ENCODE results near the gene NTNG2. TPM values are rescaled to one million over a fixed set of nuclear protein-coding genes. Genes with fewer than 3 reads are reported as not detected.

NTNG2 gene
- total and polyA plus RNA-seq, 2 donors (not counting 1 experiment from before 2014, with no cell fraction given) = 5.0 to 6.6 TPM

- TF ChIP-seq EZH2 (IDR thresholded peaks at IDR 0.05; ENCODE audit: borderline replicate concordance, insufficient read depth, low read depth, low read length, poor library complexity, severe bottlenecking) (no peak), CTCF (IDR thresholded peaks at IDR 0.05) (no peak)
- no peak overlapping the region for H2AFZ ChIP-seq (ENCODE audit: insufficient read depth, low read depth, low read length, poor library complexity, severe bottlenecking)
- CTCF ChIA-PET = no interaction called here
- H3K9me3 ChIP-seq (ENCODE audit: control extremely low read depth in 1 of 3, control insufficient read depth in 2 of 3, insufficient read depth in 1 of 3, low read length in 2 of 3) = peaks cover 0 to 17% (median 0%) of the 10 kb centered on the region in 3 donors
- intact Hi-C loops (cut with micrococcal nuclease) = no loop called here
- no peak overlapping the region for H3K9ac ChIP-seq (ENCODE audit: low read length)
- no peak overlapping the region for H3K27ac ChIP-seq (ENCODE audit: low read length in 2 of 2)
- H3K4me1 Mint-ChIP-seq = no peaks in the 10 kb centered on the region
- H3K4me2 ChIP-seq (replicated peaks; ENCODE audit: low read depth, low read length, poor library complexity, severe bottlenecking) = no peak overlapping the region
- H4K20me1 ChIP-seq (ENCODE audit: control insufficient read depth, insufficient read depth, low read length, poor library complexity, severe bottlenecking) = no peaks in the 10 kb centered on the region
- peaks cover 19% of the 10 kb centered on the region for H3K27me3 Mint-ChIP-seq
- no peak overlapping the region for H3K4me3 ChIP-seq (ENCODE audit: control extremely low read depth in 1 of 5, extremely low read depth in 1 of 5, insufficient read depth in 1 of 5, low read depth in 2 of 5, low read length in 4 of 5)
- POLR2A ChIA-PET = no interaction called here
- whole genome bisulfite sequencing (ENCODE audit: insufficient coverage) = 89% methylated on average over 14 of the region's 14 CpGs
- H3K4me1 ChIP-seq (ENCODE audit: control insufficient read depth in 2 of 2, insufficient read depth in 2 of 2, low read length in 2 of 2) = no peaks in the 10 kb centered on the region
- no peak overlapping the region for H3K27ac Mint-ChIP-seq
- no peaks in the 10 kb centered on the region for H3K79me2 ChIP-seq (ENCODE audit: control insufficient read depth, insufficient read depth, low read length)
- peaks cover 0 to 13% (median 0%) of the 10 kb centered on the region in 4 experiments for H3K27me3 ChIP-seq (replicated peaks in 1 of 4; ENCODE audit: control extremely low read depth in 1 of 4, control insufficient read depth in 3 of 4, insufficient read depth in 4 of 4, low read length in 3 of 4)
- H3K36me3 ChIP-seq (replicated peaks in 1 of 2; ENCODE audit: control extremely low read depth in 1 of 2, control insufficient read depth in 1 of 2, extremely low read depth in 1 of 2, insufficient read depth in 2 of 2, low read length in 1 of 2) = no peaks in the 10 kb centered on the region
- DNase-seq (no peak), ATAC-seq (ENCODE audit: low read depth) (no peak)
- H3K9me3 Mint-ChIP-seq (ENCODE audit: insufficient read depth) = peaks cover 7% of the 10 kb centered on the region
- no peak overlapping the region for H3K4me3 Mint-ChIP-seq
These were observed 45.4 kb downstream of the NTNG2 start for GRCh38 chr9:132207215-132207614.

- no peak for TF ChIP-seq CTCF (IDR thresholded peaks at IDR 0.05)
- TF ChIP-seq EZH2 (IDR thresholded peaks at IDR 0.05; ENCODE audit: borderline replicate concordance, insufficient read depth, low read depth, low read length, poor library complexity, severe bottlenecking) = no peak
- Mint-ChIP-seq H3K9me3 (ENCODE audit: insufficient read depth) (peaks cover 7% of the 10 kb centered on the region), H3K4me1 (no peaks in the 10 kb centered on the region), H3K4me3 (no peak overlapping the region), H3K27ac (no peak overlapping the region), H3K27me3 (peaks cover 24% of the 10 kb centered on the region)
- peaks cover 0 to 17% (median 0%) of the 10 kb centered on the region in 3 donors for H3K9me3 ChIP-seq (ENCODE audit: control extremely low read depth in 1 of 3, control insufficient read depth in 2 of 3, insufficient read depth in 1 of 3, low read length in 2 of 3)
- no peak overlapping the region for H3K27ac ChIP-seq (ENCODE audit: low read length in 2 of 2)
- intact Hi-C loops (cut with micrococcal nuclease) = no loop called here
- no peaks in the 10 kb centered on the region for H3K36me3 ChIP-seq (replicated peaks in 1 of 2; ENCODE audit: control extremely low read depth in 1 of 2, control insufficient read depth in 1 of 2, extremely low read depth in 1 of 2, insufficient read depth in 2 of 2, low read length in 1 of 2)
- DNase-seq = no peak
- WGBS (ENCODE audit: insufficient coverage) = 81% methylated on average over 15 of the region's 16 CpGs
- no peak overlapping the region for H2AFZ ChIP-seq (ENCODE audit: insufficient read depth, low read depth, low read length, poor library complexity, severe bottlenecking)
- H3K79me2 ChIP-seq (ENCODE audit: control insufficient read depth, insufficient read depth, low read length) = no peaks in the 10 kb centered on the region
- H4K20me1 ChIP-seq (ENCODE audit: control insufficient read depth, insufficient read depth, low read length, poor library complexity, severe bottlenecking) = no peaks in the 10 kb centered on the region
- H3K9ac ChIP-seq (ENCODE audit: low read length) = no peak overlapping the region
- no peak for ATAC-seq (ENCODE audit: low read depth)
- ChIA-PET POLR2A (no interaction called here), CTCF (no interaction called here)
- H3K4me3 ChIP-seq (ENCODE audit: control extremely low read depth in 1 of 5, extremely low read depth in 1 of 5, insufficient read depth in 1 of 5, low read depth in 2 of 5, low read length in 4 of 5) = no peak overlapping the region
- H3K4me1 ChIP-seq (ENCODE audit: control insufficient read depth in 2 of 2, insufficient read depth in 2 of 2, low read length in 2 of 2) = no peaks in the 10 kb centered on the region
- no peak overlapping the region for H3K4me2 ChIP-seq (replicated peaks; ENCODE audit: low read depth, low read length, poor library complexity, severe bottlenecking)
- H3K27me3 ChIP-seq (replicated peaks in 1 of 4; ENCODE audit: control extremely low read depth in 1 of 4, control insufficient read depth in 3 of 4, insufficient read depth in 4 of 4, low read length in 3 of 4) = peaks cover 0 to 5% (median 0%) of the 10 kb centered on the region in 4 experiments
These were observed 46.2 kb downstream of the NTNG2 start for GRCh38 chr9:132207839-132208615.
